AG08395 (cell line): ENCODE results near the gene TNRC18.
"Not testable (repeated sequence)": the region's sequence is repeated elsewhere in the genome, so short reads cannot be mapped to it uniquely, and the experiment has no call there.

Experiments used
- DNase-seq: peaks from one replicate; pipeline ENCODE4 v3.0.0; 2012; ENCODE audit warnings: mixed read lengths, low spot score

TNRC18 gene

GRCh38 chr7:5315761-5316160, 107.9 kb downstream of the TNRC18 start:
- no peak for DNase-seq

- DNase-seq = no peak
These were observed 108.8 kb downstream of the TNRC18 start for GRCh38 chr7:5314864-5315263.

- DNase-seq = not testable (repeated sequence)
These were observed 110.4 kb downstream of the TNRC18 start for GRCh38 chr7:5313076-5313885.

GRCh38 chr7:5312276-5313070, 111.2 kb downstream of the TNRC18 start:
- DNase-seq = not testable (repeated sequence)

GRCh38 chr7:5310822-5311405, 112.7 kb downstream of the TNRC18 start:
- DNase-seq = no peak

- no peak for DNase-seq
These were observed 114.5 kb downstream of the TNRC18 start for GRCh38 chr7:5309146-5309545.

- not testable (repeated sequence) for DNase-seq
These were observed 116.2 kb downstream of the TNRC18 start for GRCh38 chr7:5307221-5308142.

- DNase-seq = not testable (repeated sequence)
These were observed 118.6 kb downstream of the TNRC18 start for GRCh38 chr7:5305050-5305449.

GRCh38 chr7:5303591-5304505, 119.8 kb downstream of the TNRC18 start:
- no peak for DNase-seq

- DNase-seq = no peak
These were observed 120.6 kb downstream of the TNRC18 start for GRCh38 chr7:5303061-5303460.

- DNase-seq = no peak
These were observed 121.1 kb downstream of the TNRC18 start for GRCh38 chr7:5302577-5302976.

- DNase-seq = no peak
These were observed 123.3 kb downstream of the TNRC18 start for GRCh38 chr7:5300366-5300765.

GRCh38 chr7:5296611-5297226, 126.9 kb downstream of the TNRC18 start:
- DNase-seq = no peak

GRCh38 chr7:5296015-5296610, 127.5 kb downstream of the TNRC18 start:
- no peak for DNase-seq

- no peak for DNase-seq
These were observed 128.3 kb downstream of the TNRC18 start for GRCh38 chr7:5295039-5296014.

GRCh38 chr7:5294169-5294987, 129.3 kb downstream of the TNRC18 start:
- no peak for DNase-seq

GRCh38 chr7:5291711-5292335, 131.8 kb downstream of the TNRC18 start:
- DNase-seq = not testable (repeated sequence)
